ENCODE results near the gene LRRC7.
A peak's percentile ranks its signal among the peaks of the same experiment; 100 is the strongest.
"Not testable (repeated sequence)": the region's sequence is repeated elsewhere in the genome, so short reads cannot be mapped to it uniquely, and the experiment has no call there.

Gene LRRC7

DNA sequence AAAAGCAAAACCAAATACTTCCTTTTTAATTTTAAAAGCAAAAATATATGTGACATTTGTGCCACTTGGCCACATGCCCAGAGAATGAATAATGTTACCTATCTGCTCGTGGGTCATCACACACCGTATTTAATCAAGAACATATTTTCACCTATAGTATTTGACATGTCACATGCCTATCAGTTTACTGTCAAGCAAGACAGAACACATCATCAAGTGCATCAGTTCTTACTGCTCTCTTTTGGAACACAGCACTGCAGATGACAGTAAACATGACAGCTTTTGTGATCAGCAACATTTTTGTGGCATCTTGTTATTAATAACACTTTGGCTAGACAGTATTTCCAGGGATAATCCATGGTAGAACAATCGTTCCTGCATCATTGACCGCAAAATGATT, 134.4 kb downstream of the LRRC7 start:
- no peak for DNase-seq

- DNase-seq, result no peak
These were observed 138.8 kb downstream of the LRRC7 start for GRCh38 chr1:69706473-69706872.

GRCh38 chr1:69707103-69707502, 139.4 kb downstream of the LRRC7 start:
- no peak for DNase-seq

DNA sequence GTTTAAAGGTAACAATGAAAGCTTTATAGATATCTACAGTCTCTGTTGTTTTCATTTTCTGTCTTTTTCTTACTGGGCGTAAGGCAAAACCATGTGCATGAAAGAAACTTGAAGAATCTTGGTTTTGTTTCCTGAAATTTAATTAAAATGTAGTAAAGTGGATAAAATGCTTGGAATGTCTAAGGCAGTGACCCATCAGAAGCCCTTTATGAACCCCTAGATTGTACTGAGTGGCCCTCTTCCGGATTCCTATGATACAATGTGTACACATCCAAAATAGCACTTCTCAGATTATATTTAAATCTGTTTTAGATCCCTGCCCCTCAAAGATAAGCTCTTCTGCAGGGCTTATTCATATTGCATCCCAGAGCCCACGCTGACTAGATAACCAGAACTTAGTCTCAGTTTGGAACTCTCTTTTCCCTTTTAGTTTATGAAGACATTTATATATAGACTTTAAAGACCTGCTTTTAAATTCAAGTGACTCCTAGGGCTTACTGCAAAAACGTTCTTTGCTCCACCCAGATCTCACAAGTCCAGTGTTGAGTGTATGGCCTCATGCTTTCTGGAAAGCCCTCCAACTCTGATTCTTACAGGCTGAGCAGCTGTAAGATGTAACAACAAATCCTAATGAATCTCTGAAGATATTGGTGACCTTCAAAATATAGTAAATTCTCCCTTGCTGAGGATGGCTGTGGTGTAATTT, 142.9 kb downstream of the LRRC7 start:
- no peak for DNase-seq

GRCh38 chr1:69711190-69711930, 143.6 kb downstream of the LRRC7 start:
- no peak for DNase-seq

- DNase-seq, result not testable (repeated sequence)
These were observed 150.1 kb downstream of the LRRC7 start for GRCh38 chr1:69717834-69718233.

- no peak for DNase-seq
These were observed 160.5 kb downstream of the LRRC7 start for GRCh38 chr1:69728206-69728605.

DNA sequence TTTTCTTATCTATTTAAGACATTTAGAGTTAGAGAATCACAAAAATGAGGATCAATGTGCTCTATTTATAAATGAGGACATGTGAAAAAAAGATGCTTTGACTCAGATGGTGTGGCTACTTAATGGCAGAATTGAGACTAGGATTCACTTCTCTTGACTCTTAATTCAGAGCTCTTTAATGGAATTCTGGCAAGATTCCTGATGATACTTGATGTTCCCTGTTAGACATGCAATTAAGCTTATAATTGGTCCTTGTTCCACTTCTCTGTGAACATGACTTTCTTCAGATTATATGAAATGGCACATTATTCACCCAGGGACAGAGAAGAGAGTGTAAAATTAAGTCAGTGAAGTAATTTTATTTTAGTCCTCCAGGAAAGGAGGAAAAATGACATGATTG, 165.3 kb downstream of the LRRC7 start:
- no peak for DNase-seq

GRCh38 chr1:69737527-69738185, 169.9 kb downstream of the LRRC7 start:
- peak in 1 of 2 donors; percentile 24 for DNase-seq

GRCh38 chr1:69738458-69739250, 170.9 kb downstream of the LRRC7 start:
- no peak for DNase-seq

DNA sequence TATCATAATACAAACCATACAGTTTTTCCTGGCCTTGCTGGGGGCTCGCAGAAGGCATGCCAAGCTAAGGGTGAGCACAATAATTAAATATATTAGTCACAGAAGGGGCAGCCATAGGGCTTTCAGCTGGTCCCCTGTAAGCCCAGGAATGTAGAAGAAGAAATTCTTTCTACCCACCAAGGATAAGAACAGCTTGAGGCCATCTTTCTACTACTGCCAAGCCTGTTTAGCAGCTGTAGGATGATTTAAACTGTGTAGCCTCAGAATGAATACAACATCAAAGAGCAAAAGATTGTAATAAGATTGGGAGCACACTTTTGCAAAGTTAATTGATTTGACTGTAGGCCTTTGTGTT, 171.5 kb downstream of the LRRC7 start:
- no peak for DNase-seq

DNA sequence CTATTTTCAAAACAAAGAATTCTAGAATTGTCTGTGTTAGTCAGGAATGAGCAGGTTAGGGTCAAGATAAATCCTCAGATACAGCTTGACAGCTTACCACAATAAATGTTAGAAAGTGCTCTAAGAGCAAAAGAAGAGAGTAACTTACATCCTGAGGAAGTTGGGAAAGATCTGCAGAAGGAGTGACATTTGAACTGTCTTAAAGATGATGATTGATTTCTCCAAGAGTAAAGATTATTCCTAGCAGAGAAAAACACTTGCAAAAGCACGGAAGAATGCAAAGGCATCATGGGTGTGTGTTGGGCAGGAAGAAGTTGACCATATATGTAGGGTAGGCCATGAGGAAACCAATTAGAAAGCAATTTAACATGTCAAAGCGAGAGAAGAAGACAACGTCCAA, 175.4 kb downstream of the LRRC7 start:
- no peak for DNase-seq

DNA sequence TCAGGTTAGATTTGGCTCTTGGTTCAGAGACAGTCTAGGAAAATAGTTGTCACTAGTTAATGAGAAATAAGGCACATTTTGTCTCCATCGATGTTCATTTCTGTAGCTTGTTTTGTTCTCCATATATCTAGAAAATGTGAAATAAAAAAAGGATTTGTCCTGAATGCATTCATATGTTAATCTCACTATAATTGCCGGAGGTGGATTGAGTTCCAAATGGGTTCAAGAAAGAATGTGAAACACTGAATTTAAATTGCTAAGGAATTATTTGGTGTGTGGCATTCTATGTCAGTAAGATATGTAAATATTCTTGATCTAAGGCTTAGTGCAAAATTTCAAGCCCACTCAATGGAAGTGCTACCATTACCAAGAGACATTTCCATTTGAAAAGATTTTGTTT, 176.7 kb downstream of the LRRC7 start:
- DNase-seq, result no peak

- DNase-seq, result no peak
These were observed 179.5 kb downstream of the LRRC7 start for GRCh38 chr1:69747207-69747606.

DNA sequence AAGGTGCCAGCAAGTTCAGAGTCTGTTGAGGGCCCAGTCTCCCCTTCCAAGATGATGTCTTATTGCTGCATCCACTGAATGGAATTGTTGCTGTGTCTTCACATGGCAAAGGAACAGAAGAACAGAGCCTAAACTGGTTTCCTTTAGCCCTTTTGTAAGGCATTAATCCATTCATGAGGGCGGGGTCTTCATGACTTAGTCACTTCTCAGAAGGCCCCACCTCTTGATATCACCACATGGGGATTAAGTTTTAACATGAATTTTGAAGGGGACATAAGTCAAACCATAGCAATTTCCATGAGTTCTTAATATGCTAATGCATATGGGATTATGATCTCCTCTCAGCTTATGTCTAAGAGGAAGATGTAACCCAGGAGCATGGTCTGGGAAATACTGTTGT, 182.9 kb downstream of the LRRC7 start:
- no peak for DNase-seq

GRCh38 chr1:69752831-69753230, 185.1 kb downstream of the LRRC7 start:
- no peak for DNase-seq

DNA sequence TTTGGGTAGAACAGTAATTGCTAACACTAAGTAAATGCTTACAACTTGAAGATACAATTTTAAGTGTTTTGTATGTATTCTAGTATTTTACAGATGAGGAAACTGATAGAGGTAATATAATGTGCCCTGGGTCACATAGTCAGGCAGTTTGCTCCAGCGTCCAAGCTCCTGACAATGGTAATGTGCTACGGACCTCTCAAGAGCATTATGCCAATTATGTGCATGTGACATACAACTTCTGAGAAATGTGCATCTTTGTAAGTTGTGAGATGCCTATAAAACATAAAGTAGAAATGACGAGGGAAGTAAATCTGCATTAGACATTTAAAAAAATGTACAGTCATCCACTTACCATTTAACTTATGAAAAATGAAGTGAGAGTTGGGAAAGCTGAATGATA, 186.8 kb downstream of the LRRC7 start:
- DNase-seq, result no peak

GRCh38 chr1:69755647-69756046, 187.9 kb downstream of the LRRC7 start:
- DNase-seq, result no peak

DNA sequence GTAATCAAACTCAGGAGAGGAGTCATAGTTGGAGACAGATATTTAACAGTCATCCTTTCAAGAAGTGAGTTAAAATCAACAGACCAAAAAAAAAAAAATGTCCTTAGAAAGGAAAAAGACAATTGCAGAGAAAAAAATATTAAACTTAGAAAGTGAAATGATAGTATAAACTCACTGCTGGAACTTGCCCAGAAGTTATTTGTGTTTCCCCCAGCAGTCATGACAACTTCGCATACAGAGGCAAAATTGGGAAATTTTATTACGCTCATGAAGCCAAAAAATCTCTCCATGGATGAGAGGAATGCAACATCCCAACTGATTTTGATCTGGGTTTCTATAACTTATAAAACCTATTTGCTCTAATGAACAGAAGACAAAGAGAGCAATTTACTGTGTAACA, 198.2 kb downstream of the LRRC7 start:
- no peak for DNase-seq

- DNase-seq, result no peak
These were observed 198.9 kb downstream of the LRRC7 start for GRCh38 chr1:69766431-69767180.

DNA sequence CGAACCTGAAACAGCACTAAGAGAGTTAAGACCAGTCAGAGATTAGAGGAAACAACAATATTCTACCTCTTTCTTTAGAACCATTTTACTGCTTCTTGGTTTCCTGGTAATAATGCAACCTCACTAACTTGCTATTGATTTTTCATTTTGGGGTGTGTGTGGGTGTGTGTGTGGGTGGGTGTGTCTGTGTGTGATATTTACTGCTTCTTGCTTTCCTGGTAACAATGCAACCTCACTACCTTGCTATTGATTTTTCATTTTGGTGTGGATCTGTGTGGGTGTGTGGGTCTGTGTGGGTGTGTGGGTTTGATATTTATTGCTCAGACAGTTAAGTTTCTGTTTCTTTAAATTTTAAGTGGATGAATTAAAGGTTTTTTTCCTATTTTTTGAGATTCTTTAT, 208.8 kb downstream of the LRRC7 start:
- DNase-seq, result no peak

DNA sequence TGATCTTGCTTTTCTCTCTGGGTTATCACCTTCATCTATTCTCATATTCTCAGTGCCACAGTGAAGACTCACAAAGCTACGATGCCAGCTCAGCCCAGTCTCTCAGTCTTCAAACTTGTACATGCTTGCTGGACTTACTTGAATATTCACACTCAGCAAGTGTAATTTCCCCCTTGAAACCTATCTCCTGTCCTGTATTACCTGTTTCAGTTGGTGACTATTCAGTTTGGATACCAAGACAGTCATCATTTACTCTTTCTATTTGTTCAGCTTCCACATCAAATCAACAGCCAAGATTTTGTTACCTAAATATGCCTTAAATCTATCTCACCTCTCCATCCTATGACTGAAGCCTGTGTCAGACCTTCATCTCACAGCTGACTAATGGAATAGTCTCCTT, 209.7 kb downstream of the LRRC7 start:
- no peak for DNase-seq

DNA sequence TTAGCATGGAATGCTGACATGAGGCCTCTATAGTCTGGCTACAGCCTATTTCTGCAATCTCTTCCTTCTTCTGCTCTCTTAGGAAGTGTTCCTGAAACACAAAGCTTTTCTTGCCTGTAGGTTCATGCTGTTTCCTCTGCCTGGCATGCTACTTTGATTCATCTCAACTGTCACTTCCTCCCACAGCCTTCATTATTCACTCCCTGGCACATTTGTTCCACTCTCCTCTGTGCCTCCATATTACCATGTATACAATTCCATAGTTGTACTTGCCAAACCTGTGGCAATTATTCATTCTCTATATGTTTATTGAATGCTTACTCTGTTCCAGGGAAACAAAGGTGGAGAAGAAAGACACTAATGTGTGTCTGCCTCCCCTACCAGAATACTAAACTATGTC, 210.2 kb downstream of the LRRC7 start:
- DNase-seq, result no peak
